Measurements from ENCODE around the gene GTPBP6.

DNA sequence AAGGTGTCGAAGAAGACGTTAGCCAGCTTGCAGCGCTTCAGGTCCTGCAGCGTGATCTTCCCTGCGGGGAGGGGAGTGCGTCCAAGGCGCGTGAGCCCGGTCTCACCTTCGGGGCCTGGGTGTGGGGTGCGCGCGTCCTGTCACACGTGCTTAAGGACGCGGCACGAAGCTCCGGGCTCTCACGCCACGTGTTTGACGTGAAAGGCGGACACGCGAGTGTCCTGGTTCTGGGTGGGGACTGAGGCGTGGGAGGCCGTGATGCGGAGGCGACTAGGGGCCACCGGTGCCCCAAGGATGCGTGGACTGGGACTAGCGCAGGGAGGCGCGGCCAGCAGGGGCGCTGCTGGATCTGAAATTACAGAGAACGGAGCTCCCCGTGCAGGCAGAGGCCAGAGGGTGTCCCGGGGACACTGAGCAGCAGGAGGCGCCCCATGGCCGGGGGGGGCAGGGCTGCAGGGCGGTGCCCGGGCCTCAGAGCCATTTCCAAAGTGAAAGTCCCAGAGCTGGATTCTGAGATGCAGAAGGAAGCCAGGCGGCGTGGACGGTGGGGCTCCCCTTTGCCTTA is 20.3 kb upstream of the GTPBP6 start:
- TF ChIP-seq CTCF (IDR thresholded peaks at IDR 0.05; ENCODE audit: insufficient read depth, low read length, poor library complexity, severe bottlenecking) = no peak
- no peak for TF ChIP-seq EZH2phosphoT487 (conservative IDR thresholded peaks at IDR 0.05; ENCODE audit: low read length)

Measured in SU-DHL-6 (cell line).